HCT116 (cell line): ENCODE results near the gene IMMP2L. TPM values are rescaled to one million over a fixed set of nuclear protein-coding genes. Genes with fewer than 3 reads are reported as not detected.

Experiments used
- ATAC-seq: fragments of 200-7000 bp; cut with Tn5 transposase; 2 replicates; pipeline ENCODE4 v1.9.1; 2020; ENCODE audit warnings: mild to moderate bottlenecking, moderate library complexity
- BruUV-seq: library from RNA; stranded (reverse); fragments of 400-500 nt; replicated peaks from 2 replicates; lab custom pipeline; 2021; lab: Mats Ljungman, UMichigan
- CTCF ChIA-PET: fragments of 300-600 bp; sonication (Branson Sonifier 250); formaldehyde crosslinking; loops from one replicate; lab custom pipeline; 2021; ENCODE audit warnings: antibody characterized with exemption; lab: Charles Lee
- POLR2A ChIA-PET: fragments of 300-600, 350-600 bp; sonication (Branson Sonifier 250); formaldehyde crosslinking; loops from one replicate; lab custom pipeline; 2021; ENCODE audit warnings: antibody characterized with exemption; lab: Charles Lee
- RAD21 ChIA-PET, 2 experiments: fragments of 300-600 bp; sonication (Branson Sonifier 250); formaldehyde crosslinking; loops; one replicate each; lab custom pipeline; 2023; ENCODE audit warnings: low total read pairs in 2 of 2; ENCODE audit not compliant: uncharacterized antibody in 2 of 2, unreplicated experiment in 2 of 2, low non-redundant PET in 1 of 2; lab: Charles Lee
- DNase-seq: peaks from one replicate; pipeline ENCODE4 v3.0.0-alpha.2; 2010; ENCODE audit warnings: low read depth, low spot score
- H2AFZ ChIP-seq: fragments of 200-600 bp; shearing (Covaris generic), sonication (generic); 2 replicates; pipeline ENCODE4 v1.6.1; 2017; ENCODE audit warnings: low read depth, mixed run types, mixed read lengths, antibody characterized with exemption, low read length; ENCODE audit not compliant: poor library complexity, severe bottlenecking
- H3K27ac ChIP-seq: 2 replicates; pipeline ENCODE4 v1.5.1; 2012; ENCODE audit warnings: low read depth, low read length
- H3K27me3 ChIP-seq: fragments of 200-600 bp; sonication (generic); 2 replicates; pipeline ENCODE4 v1.6.1; 2016; ENCODE audit warnings: mixed run types, low read length, mixed read lengths; ENCODE audit not compliant: insufficient read depth
- H3K36me3 ChIP-seq, 2 experiments: fragments of 200-500 bp in 1 of 2; fragments of 200-600 bp in 1 of 2; sonication (Bioruptor generic) in 1 of 2; sonication (generic) in 1 of 2; 2 replicates each; pipeline versions ENCODE4 v1.5.1 to v1.6.1; 2014 to 2016; ENCODE audit warnings: low read length in 2 of 2, inconsistent platforms in 1 of 2, mixed read lengths in 1 of 2, mixed run types in 1 of 2; ENCODE audit not compliant: insufficient read depth in 2 of 2, control insufficient read depth in 1 of 2
- H3K4me1 ChIP-seq, 2 experiments: fragments of 200-600 bp in 1 of 2; sonication (generic) in 1 of 2; 2 replicates each; pipeline versions ENCODE4 v1.5.1 to v1.6.1; 2012 to 2017; ENCODE audit warnings: low read length in 2 of 2, inconsistent platforms in 1 of 2, mild to moderate bottlenecking in 1 of 2, mixed read lengths in 1 of 2, mixed run types in 1 of 2, moderate library complexity in 1 of 2; ENCODE audit not compliant: insufficient read depth in 2 of 2, control insufficient read depth in 1 of 2
- H3K4me2 ChIP-seq: fragments of 200-600 bp; sonication (generic); 2 replicates; pipeline ENCODE4 v1.6.1; 2017; ENCODE audit warnings: mixed run types, low read length, mixed read lengths
- H3K4me3 ChIP-seq, 2 experiments: fragments of 200-600 bp in 1 of 2; sonication (generic) in 1 of 2; replicated peaks in 1 of 2; 2 replicates each; pipeline ENCODE4 v1.5.1; 2011 to 2016; ENCODE audit warnings: low read length in 2 of 2, control low read depth in 1 of 2, low read depth in 1 of 2, mild to moderate bottlenecking in 1 of 2, mixed read lengths in 1 of 2, mixed run types in 1 of 2
- H3K79me2 ChIP-seq: fragments of 200-600 bp; sonication (generic); 2 replicates; pipeline ENCODE4 v1.6.1; 2017; ENCODE audit warnings: mild to moderate bottlenecking, mixed run types, low read length, moderate library complexity, mixed read lengths; ENCODE audit not compliant: insufficient read depth
- H3K9ac ChIP-seq: fragments of 200-600 bp; sonication (generic); 2 replicates; pipeline ENCODE4 v1.6.1; 2016; ENCODE audit warnings: low read length, mixed read lengths
- H3K9me2 ChIP-seq: fragments of 200-600 bp; sonication (generic), shearing (Covaris generic); 2 replicates; pipeline ENCODE4 v1.6.1; 2017; ENCODE audit warnings: mixed run types, mild to moderate bottlenecking, moderate library complexity; ENCODE audit not compliant: insufficient read depth
- H3K9me3 ChIP-seq, 2 experiments: fragments of 200-500 bp in 1 of 2; fragments of 200-600 bp in 1 of 2; sonication (Bioruptor generic) in 1 of 2; sonication (generic) in 1 of 2; 2 replicates each; pipeline ENCODE4 v1.6.1; 2014 to 2017; ENCODE audit warnings: low read length in 2 of 2, mixed read lengths in 2 of 2, inconsistent platforms in 1 of 2, low read depth in 1 of 2, mild to moderate bottlenecking in 1 of 2, mixed run types in 1 of 2, moderate library complexity in 1 of 2; ENCODE audit not compliant: control insufficient read depth in 1 of 2, insufficient read depth in 1 of 2
- H4K20me1 ChIP-seq: fragments of 200-600 bp; sonication (generic), shearing (Covaris generic); 2 replicates; pipeline ENCODE4 v1.6.1; 2017; ENCODE audit warnings: mixed run types, mild to moderate bottlenecking, moderate library complexity; ENCODE audit not compliant: insufficient read depth
- CBX3 ChIP-seq: IDR thresholded peaks from 2 replicates; pipeline ENCODE4 v1.6.1; 2012; ENCODE audit warnings: low read depth
- CEBPB ChIP-seq: IDR thresholded peaks from 2 replicates; pipeline ENCODE4 v1.6.1; 2012; ENCODE audit warnings: low read depth
- CTCF ChIP-seq, 3 experiments: fragments of 200-600 bp in 1 of 3; sonication (generic) in 1 of 3; IDR thresholded peaks in 2 of 3; conservative IDR thresholded peaks in 1 of 3; 2 replicates each; pipeline ENCODE4 v1.5.1; 2012 to 2017; ENCODE audit warnings: low read depth in 2 of 3, low read length in 2 of 3, antibody characterized with exemption in 1 of 3, borderline replicate concordance in 1 of 3, control low read depth in 1 of 3, mild to moderate bottlenecking in 1 of 3, mixed read lengths in 1 of 3, mixed run types in 1 of 3, moderate library complexity in 1 of 3; ENCODE audit not compliant: insufficient read depth in 1 of 3
- EGR1 ChIP-seq: IDR thresholded peaks from 2 replicates; pipeline ENCODE4 v1.6.1; 2012; ENCODE audit warnings: low read depth
- ELF1 ChIP-seq: IDR thresholded peaks from 2 replicates; pipeline ENCODE4 v1.6.1; 2012; ENCODE audit warnings: low read depth, borderline replicate concordance
- EZH2 ChIP-seq: fragments of 200-600 bp; sonication (generic); IDR thresholded peaks from 2 replicates; pipeline ENCODE4 v1.6.1; 2017; ENCODE audit warnings: antibody characterized with exemption, mixed run types
- FOSL1 ChIP-seq: IDR thresholded peaks from 2 replicates; pipeline ENCODE4 v1.6.1; 2012; ENCODE audit warnings: low read depth
- JUND ChIP-seq: IDR thresholded peaks from 2 replicates; pipeline ENCODE4 v1.6.1; 2012
- RAD21 ChIP-seq: IDR thresholded peaks from 2 replicates; pipeline ENCODE4 v1.6.1; 2012; ENCODE audit warnings: low read depth, mild to moderate bottlenecking
- TCF7L2 ChIP-seq: IDR thresholded peaks from 2 replicates; pipeline ENCODE4 v1.7.0; 2011; ENCODE audit warnings: borderline replicate concordance, inconsistent platforms; ENCODE audit not compliant: insufficient read depth, insufficient read length; ENCODE audit errors: extremely low read depth
- YY1 ChIP-seq: IDR thresholded peaks from 2 replicates; pipeline ENCODE4 v1.6.1; 2011; ENCODE audit warnings: low read length, low read depth, moderate library complexity, mild to moderate bottlenecking; ENCODE audit not compliant: insufficient replicate concordance; ENCODE audit errors: extremely low read depth
- ZFX ChIP-seq: fragments of 450-650 bp; IDR thresholded peaks from 2 replicates; pipeline ENCODE4 v1.6.1; 2017
- ZNF274 ChIP-seq: fragments of 200-500 bp; sonication (Bioruptor generic); IDR thresholded peaks from 2 replicates; pipeline ENCODE4 v1.6.1; 2014; ENCODE audit warnings: mild to moderate bottlenecking, low read depth, low read length, inconsistent platforms
- intact Hi-C: fragments of 100-400 bp; cut with micrococcal nuclease; formaldehyde crosslinking; loops from 2 replicates; pipeline ENCODE4 v1.10.0; 2022
- total RNA-seq: library from RNA; stranded (reverse); gene quantifications from one replicate; pipeline ENCODE4 v1.2.1, GENCODE V29; 2021; ENCODE audit not compliant: unreplicated experiment
- TF ChIP-seq, protein P1 (sequence below): IDR thresholded peaks from 2 replicates; pipeline ENCODE4 v1.6.1; 2012
- TF ChIP-seq, protein P2 (sequence below): IDR thresholded peaks from 2 replicates; pipeline ENCODE4 v1.6.1; 2012

The IMMP2L gene
- total RNA-seq, 1 experiment from 2014 or later = 21.1 TPM

DNA sequence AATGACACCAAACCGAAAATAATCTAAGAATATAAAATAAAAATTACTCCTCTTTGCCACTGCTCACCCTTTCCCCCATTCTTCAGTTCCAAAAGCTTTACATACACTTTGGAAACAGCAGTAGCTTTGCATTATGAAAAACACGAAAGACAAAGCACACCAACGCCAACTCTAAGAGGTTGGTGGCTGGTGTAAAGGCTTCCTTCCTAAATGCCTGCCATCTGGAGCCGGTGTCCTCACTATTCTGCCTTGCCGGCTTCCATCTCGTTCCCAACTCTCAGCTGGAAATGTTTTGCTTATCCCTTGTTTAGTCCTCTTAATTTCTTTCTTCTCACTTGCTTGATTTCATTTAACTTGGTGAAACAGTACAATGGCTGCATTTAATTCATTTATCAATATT lies 752.5 kb downstream of the IMMP2L start:
- no TSS peak for BruUV-seq
- Histone ChIP-seq H3K27ac (no peak overlapping the region), H3K9me3 (no peaks in the 10 kb centered on the region), H3K4me1 (no peaks in the 10 kb centered on the region), H3K27me3 (no peaks in the 10 kb centered on the region), H4K20me1 (no peaks in the 10 kb centered on the region), H3K36me3 (no peaks in the 10 kb centered on the region), H2AFZ (no peak overlapping the region), H3K4me2 (no peak overlapping the region), H3K9me2 (no peaks in the 10 kb centered on the region), H3K4me3 (no peak overlapping the region), H3K79me2 (no peaks in the 10 kb centered on the region), H3K9ac (no peak overlapping the region)
- POLR2A ChIA-PET = no interaction called here
- TF ChIP-seq EGR1 = no peak
- TF ChIP-seq JUND = no peak
- TF ChIP-seq YY1 = no peak
- no peak for TF ChIP-seq CBX3
- TF ChIP-seq, protein P1, sequence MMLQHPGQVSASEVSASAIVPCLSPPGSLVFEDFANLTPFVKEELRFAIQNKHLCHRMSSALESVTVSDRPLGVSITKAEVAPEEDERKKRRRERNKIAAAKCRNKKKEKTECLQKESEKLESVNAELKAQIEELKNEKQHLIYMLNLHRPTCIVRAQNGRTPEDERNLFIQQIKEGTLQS = no peak
- RAD21 ChIA-PET = no interaction called here
- CTCF ChIA-PET = no interaction called here
- DNase-seq (no peak), ATAC-seq (no peak)
- intact Hi-C loops = no loop called here

GRCh38 chr7:110808361-110808760 lies 753.9 kb downstream of the IMMP2L start:
- Histone ChIP-seq H4K20me1 (no peaks in the 10 kb centered on the region), H3K4me2 (no peak overlapping the region), H3K9me2 (no peaks in the 10 kb centered on the region), H3K36me3 (no peaks in the 10 kb centered on the region)
- intact Hi-C loops = no loop called here
- TF ChIP-seq ZFX (no peak), YY1 (no peak), TCF7L2 (no peak), ZNF274 (no peak), JUND (no peak), CTCF (IDR thresholded peaks at IDR 0.05 in 2 of 3, conservative IDR thresholded peaks at IDR 0.05 in 1 of 3; ENCODE audit: borderline replicate concordance in 1 of 3, insufficient read depth in 1 of 3, low read depth in 2 of 3, low read length in 2 of 3) (no peak), EGR1 (no peak), ELF1 (no peak), CEBPB (no peak), RAD21 (no peak), FOSL1 (no peak), EZH2 (no peak)
- TF ChIP-seq, protein P2, sequence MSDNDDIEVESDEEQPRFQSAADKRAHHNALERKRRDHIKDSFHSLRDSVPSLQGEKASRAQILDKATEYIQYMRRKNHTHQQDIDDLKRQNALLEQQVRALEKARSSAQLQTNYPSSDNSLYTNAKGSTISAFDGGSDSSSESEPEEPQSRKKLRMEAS = no peak
- TF ChIP-seq, protein P1 = no peak
- TF ChIP-seq, all 23 proteins: peak for 0
- ATAC-seq (no peak), DNase-seq (no peak)
- Histone ChIP-seq H3K4me1 (no peaks in the 10 kb centered on the region), H3K79me2 (no peaks in the 10 kb centered on the region), H3K4me3 (no peak overlapping the region), H3K9me3 (no peaks in the 10 kb centered on the region), H3K9ac (no peak overlapping the region), H3K27ac (no peak overlapping the region), H2AFZ (no peak overlapping the region), H3K27me3 (no peaks in the 10 kb centered on the region)
- BruUV-seq = no TSS peak
- RAD21 ChIA-PET = no interaction called here
- CTCF ChIA-PET = no interaction called here
- POLR2A ChIA-PET = no interaction called here
